NCI-H2081 (cell line): ENCODE measurements around the gene DCDC1.

Experiments
- DNase-seq, 2 experiments: peaks; one replicate each; lab custom pipeline; 2025; lab: John Stamatoyannopoulos, UW

The DCDC1 gene

GRCh38 chr11:31231601-31232000 lies 137.9 kb downstream of the DCDC1 start:
- no peak for DNase-seq

- no peak for DNase-seq
Observed at GRCh38 chr11:31218847-31219246, 150.7 kb downstream of the DCDC1 start.

GRCh38 chr11:31214372-31214771 lies 155.2 kb downstream of the DCDC1 start:
- DNase-seq = no peak

GRCh38 chr11:31199378-31199777 lies 170.2 kb downstream of the DCDC1 start:
- no peak for DNase-seq

- no peak for DNase-seq
Observed at GRCh38 chr11:31173926-31174680, 195.4 kb downstream of the DCDC1 start.

- peak; percentile 83 to 98 for DNase-seq
Observed at GRCh38 chr11:31160504-31161422, 208.8 kb downstream of the DCDC1 start.

- DNase-seq = no peak
Observed at GRCh38 chr11:31150841-31151240, 218.7 kb downstream of the DCDC1 start.

- no peak for DNase-seq
Observed at GRCh38 chr11:31150011-31150410, 219.5 kb downstream of the DCDC1 start.

- DNase-seq = peak; percentile 2 to 29
Observed at GRCh38 chr11:31141789-31142188, 227.8 kb downstream of the DCDC1 start.

- no peak for DNase-seq
Observed at GRCh38 chr11:31139479-31139878, 230.1 kb downstream of the DCDC1 start.

- DNase-seq = no peak
Observed at GRCh38 chr11:31132531-31133421, 236.8 kb downstream of the DCDC1 start.

- no peak for DNase-seq
Observed at GRCh38 chr11:31131760-31132159, 237.8 kb downstream of the DCDC1 start.

- no peak for DNase-seq
Observed at GRCh38 chr11:31127290-31127689, 242.2 kb downstream of the DCDC1 start.

GRCh38 chr11:31120428-31120827 lies 249.1 kb downstream of the DCDC1 start:
- DNase-seq = no peak

- DNase-seq = no peak
Observed at GRCh38 chr11:31118566-31118965, 251.0 kb downstream of the DCDC1 start.

- DNase-seq = no peak
Observed at GRCh38 chr11:31117038-31117437, 252.5 kb downstream of the DCDC1 start.

- DNase-seq = no peak
Observed at GRCh38 chr11:31114442-31114841, 255.1 kb downstream of the DCDC1 start.

- peak in 1 of 2 experiments; percentile 7 for DNase-seq
Observed at GRCh38 chr11:31110830-31111229, 258.7 kb downstream of the DCDC1 start.

- DNase-seq = no peak
Observed at GRCh38 chr11:31109446-31109845, 260.1 kb downstream of the DCDC1 start.

- no peak for DNase-seq
Observed at GRCh38 chr11:31107649-31108048, 261.9 kb downstream of the DCDC1 start.

GRCh38 chr11:31106968-31107576 lies 262.5 kb downstream of the DCDC1 start:
- DNase-seq = peak; percentile 75 to 89

GRCh38 chr11:31106326-31106725 lies 263.2 kb downstream of the DCDC1 start:
- DNase-seq = peak; percentile 43 to 78
